NCI-H1694 (cell line): ENCODE data around the gene ATP9B.
"Not testable (repeated sequence)": the region's sequence is repeated elsewhere in the genome, so short reads cannot be mapped to it uniquely, and the experiment has no call there.

Experiments used
- DNase-seq: peaks from one replicate; lab custom pipeline; 2025; lab: John Stamatoyannopoulos, UW

Gene ATP9B

GRCh38 chr18:79135924-79136323 lies 66.7 kb downstream of the ATP9B start:
- no peak for DNase-seq

GRCh38 chr18:79136742-79137141 lies 67.5 kb downstream of the ATP9B start:
- no peak for DNase-seq

- no peak for DNase-seq
Measured at GRCh38 chr18:79139206-79139605, 70.0 kb downstream of the ATP9B start.

- no peak for DNase-seq
Measured at GRCh38 chr18:79147014-79147413, 77.8 kb downstream of the ATP9B start.

GRCh38 chr18:79151191-79151590 lies 82.0 kb downstream of the ATP9B start:
- DNase-seq: no peak

- DNase-seq: no peak
Measured at GRCh38 chr18:79156327-79156726, 87.1 kb downstream of the ATP9B start.

GRCh38 chr18:79164706-79165105 lies 95.5 kb downstream of the ATP9B start:
- DNase-seq: no peak

GRCh38 chr18:79166702-79167101 lies 97.5 kb downstream of the ATP9B start:
- no peak for DNase-seq

GRCh38 chr18:79167526-79168190 lies 98.5 kb downstream of the ATP9B start:
- no peak for DNase-seq

- no peak for DNase-seq
Measured at GRCh38 chr18:79169958-79170555, 100.9 kb downstream of the ATP9B start.

- DNase-seq: not testable (repeated sequence)
Measured at GRCh38 chr18:79172331-79172730, 103.1 kb downstream of the ATP9B start.

- DNase-seq: no peak
Measured at GRCh38 chr18:79173742-79174141, 104.5 kb downstream of the ATP9B start.

- no peak for DNase-seq
Measured at GRCh38 chr18:79178113-79178531, 108.9 kb downstream of the ATP9B start.

GRCh38 chr18:79182047-79182713 lies 113.0 kb downstream of the ATP9B start:
- DNase-seq: no peak

- DNase-seq: no peak
Measured at GRCh38 chr18:79185648-79186047, 116.5 kb downstream of the ATP9B start.

- no peak for DNase-seq
Measured at GRCh38 chr18:79186649-79187048, 117.5 kb downstream of the ATP9B start.

GRCh38 chr18:79187532-79188277 lies 118.5 kb downstream of the ATP9B start:
- DNase-seq: no peak

- no peak for DNase-seq
Measured at GRCh38 chr18:79191418-79191817, 122.2 kb downstream of the ATP9B start.

- no peak for DNase-seq
Measured at GRCh38 chr18:79191956-79192355, 122.8 kb downstream of the ATP9B start.

- DNase-seq: no peak
Measured at GRCh38 chr18:79193826-79194225, 124.6 kb downstream of the ATP9B start.

GRCh38 chr18:79195716-79196683 lies 126.8 kb downstream of the ATP9B start:
- no peak for DNase-seq
